PC-9 (cell line): ENCODE results near the gene CCKAR. TPM values are rescaled to one million over a fixed set of nuclear protein-coding genes. Genes with fewer than 3 reads are reported as not detected.

Experiments
- BruUV-seq: library from RNA; stranded (reverse); fragments of 400-500 nt; replicated peaks from 2 replicates; lab custom pipeline; 2021; lab: Mats Ljungman, UMichigan
- CTCF ChIA-PET: fragments of 300-600 bp; sonication (Branson Sonifier 250); formaldehyde crosslinking; loops from one replicate; lab custom pipeline; 2022; ENCODE audit warnings: antibody characterized with exemption; lab: Charles Lee
- POLR2A ChIA-PET: fragments of 300-600 bp; sonication (Branson Sonifier 250); formaldehyde crosslinking; loops from one replicate; lab custom pipeline; 2022; ENCODE audit warnings: antibody characterized with exemption; ENCODE audit not compliant: unreplicated experiment; lab: Charles Lee
- DNase-seq, 2 experiments: peaks; one replicate each; pipeline versions ENCODE4 v3.0.0 to v3.0.0-alpha.2; 2015 to 2022; ENCODE audit warnings: mixed read lengths in 1 of 2
- H2AFZ ChIP-seq: fragments of 200-600 bp; sonication (generic); 2 replicates; pipeline ENCODE4 v1.8.1; 2017; ENCODE audit warnings: antibody characterized with exemption
- H3F3A ChIP-seq: fragments of 200-600 bp; sonication (generic); 2 replicates; pipeline ENCODE4 v1.8.1; 2017; ENCODE audit warnings: antibody characterized with exemption, mild to moderate bottlenecking, low read depth; ENCODE audit not compliant: insufficient read depth
- H3K27ac ChIP-seq: fragments of 200-600 bp; sonication (generic); 2 replicates; pipeline ENCODE4 v1.6.1; 2016; ENCODE audit warnings: mixed run types
- H3K27me3 ChIP-seq: fragments of 200-600 bp; sonication (generic); 2 replicates; pipeline ENCODE4 v1.6.1; 2016; ENCODE audit warnings: low read depth, mixed run types; ENCODE audit not compliant: insufficient read depth
- H3K36me3 ChIP-seq: fragments of 200-600 bp; sonication (generic); 2 replicates; pipeline ENCODE4 v1.6.1; 2016; ENCODE audit warnings: low read depth, mixed run types
- H3K4me1 ChIP-seq: fragments of 200-600 bp; sonication (generic); replicated peaks from 2 replicates; pipeline ENCODE4 v1.6.1; 2016; ENCODE audit warnings: mixed run types; ENCODE audit not compliant: insufficient read depth
- H3K4me2 ChIP-seq: fragments of 200-600 bp; sonication (generic); 2 replicates; pipeline ENCODE4 v1.6.1; 2017; ENCODE audit warnings: mixed run types
- H3K4me3 ChIP-seq: fragments of 200-600 bp; sonication (generic); 2 replicates; pipeline ENCODE4 v1.6.1; 2016; ENCODE audit warnings: mixed run types
- H3K79me2 ChIP-seq: fragments of 200-600 bp; sonication (generic); 2 replicates; pipeline ENCODE4 v1.6.1; 2017; ENCODE audit warnings: low read depth, mixed run types
- H3K9me2 ChIP-seq: fragments of 200-600 bp; sonication (generic); 2 replicates; pipeline ENCODE4 v1.8.1; 2017; ENCODE audit warnings: mild to moderate bottlenecking; ENCODE audit not compliant: insufficient read depth
- H3K9me3 ChIP-seq: fragments of 200-600 bp; sonication (generic); 2 replicates; pipeline ENCODE4 v1.8.1; 2016; ENCODE audit warnings: low read depth; ENCODE audit not compliant: insufficient read depth
- H4K20me1 ChIP-seq: fragments of 200-600 bp; sonication (generic); 2 replicates; pipeline ENCODE4 v1.8.1; 2017; ENCODE audit not compliant: insufficient read depth
- CTCF ChIP-seq: fragments of 200-600 bp; sonication (generic); conservative IDR thresholded peaks from 2 replicates; pipeline ENCODE4 v1.6.1; 2017; ENCODE audit warnings: mixed run types, antibody characterized with exemption, mild to moderate bottlenecking, moderate library complexity
- EZH2 ChIP-seq: fragments of 200-600 bp; sonication (generic); IDR thresholded peaks from 2 replicates; pipeline ENCODE4 v1.8.0; 2017; ENCODE audit warnings: antibody characterized with exemption, low read depth
- intact Hi-C: fragments of 100-400 bp; cut with micrococcal nuclease; formaldehyde crosslinking; loops from one replicate; pipeline ENCODE4 v1.10.0; 2022; ENCODE audit not compliant: unreplicated experiment
- total RNA-seq: library from RNA; stranded (reverse); gene quantifications from 2 replicates; pipeline ENCODE4 v1.2.3, GENCODE V29; 2021

CCKAR gene
- total RNA-seq, 1 experiment from 2014 or later: not detected

- CTCF ChIA-PET: interaction anchor here (0.6 to 0.7 kb wide), 3 partner anchors 12 to 454 kb away, joined by 3 to 9 read pairs (median 3); no protein-coding TSS in a partner anchor
- BruUV-seq: no TSS peak
- Histone ChIP-seq H3K4me3 (peak overlapping the region; percentile 32; the same call in 1 of the 2 replicates), H3K9me3 (no peaks in the 10 kb centered on the region), H3K4me2 (peak overlapping the region; percentile 71), H3K27me3 (no peaks in the 10 kb centered on the region), H2AFZ (0 out of 2 replicates have a peak overlapping the region, but pooled peaks have one; percentile 70), H3K9me2 (no peaks in the 10 kb centered on the region), H3F3A (no peaks in the 10 kb centered on the region), H3K36me3 (no peaks in the 10 kb centered on the region), H3K4me1 (no peaks in the 10 kb centered on the region), H4K20me1 (no peaks in the 10 kb centered on the region), H3K79me2 (no peaks in the 10 kb centered on the region), H3K27ac (no peak overlapping the region)
- POLR2A ChIA-PET: interaction anchor here (0.6 kb wide), 1 partner anchor 234 kb away, joined by 8 read pairs; no protein-coding TSS in a partner anchor
- peak; percentile 68 for TF ChIP-seq CTCF
- no peak for TF ChIP-seq EZH2
- DNase-seq: peak; percentile 10 to 35
- intact Hi-C loops: loop anchor here (1.0 kb wide), 1 partner anchor 261 kb away; no protein-coding TSS in a partner anchor
Measured at GRCh38 chr4:26459054-26459755, 31.1 kb downstream of the CCKAR start.

GRCh38 chr4:26458157-26458561, 32.1 kb downstream of the CCKAR start:
- H3K27ac ChIP-seq: no peak overlapping the region
- H3K36me3 ChIP-seq: no peaks in the 10 kb centered on the region
- no peak for DNase-seq
- H3K9me3 ChIP-seq: no peaks in the 10 kb centered on the region
- no peaks in the 10 kb centered on the region for H3K9me2 ChIP-seq
- no peak overlapping the region for H3K4me2 ChIP-seq
- no peaks in the 10 kb centered on the region for H4K20me1 ChIP-seq
- no TSS peak for BruUV-seq
- no peaks in the 10 kb centered on the region for H3K4me1 ChIP-seq
- H3F3A ChIP-seq: no peaks in the 10 kb centered on the region
- POLR2A ChIA-PET: no interaction called here
- H2AFZ ChIP-seq: no peak overlapping the region
- no peak for TF ChIP-seq EZH2
- TF ChIP-seq CTCF: no peak
- H3K4me3 ChIP-seq: no peak overlapping the region
- H3K79me2 ChIP-seq: no peaks in the 10 kb centered on the region
- CTCF ChIA-PET: interaction anchor here (0.6 to 0.7 kb wide), 5 partner anchors 126 to 453 kb away, joined by 3 to 7 read pairs (median 4); no protein-coding TSS in a partner anchor
- H3K27me3 ChIP-seq: no peaks in the 10 kb centered on the region
- intact Hi-C loops: no loop called here

GRCh38 chr4:26457412-26457811, 32.9 kb downstream of the CCKAR start:
- no peak for TF ChIP-seq EZH2
- CTCF ChIA-PET: interaction anchor here (0.6 kb wide), 1 partner anchor 128 kb away, joined by 4 read pairs; no protein-coding TSS in a partner anchor
- no peaks in the 10 kb centered on the region for H3K79me2 ChIP-seq
- H3K27ac ChIP-seq: no peak overlapping the region
- no peaks in the 10 kb centered on the region for H3K27me3 ChIP-seq
- H3K36me3 ChIP-seq: no peaks in the 10 kb centered on the region
- no peak overlapping the region for H3K4me2 ChIP-seq
- H3K9me2 ChIP-seq: no peaks in the 10 kb centered on the region
- BruUV-seq: no TSS peak
- H3K9me3 ChIP-seq: no peaks in the 10 kb centered on the region
- POLR2A ChIA-PET: no interaction called here
- no peaks in the 10 kb centered on the region for H3F3A ChIP-seq
- no peak for DNase-seq
- no peaks in the 10 kb centered on the region for H4K20me1 ChIP-seq
- no peak overlapping the region for H3K4me3 ChIP-seq
- H3K4me1 ChIP-seq: no peaks in the 10 kb centered on the region
- no peak overlapping the region for H2AFZ ChIP-seq
- intact Hi-C loops: no loop called here
